ENCODE measurements around the gene CTRB2.
"Not testable (repeated sequence)": the region's sequence is repeated elsewhere in the genome, so short reads cannot be mapped to it uniquely, and the experiment has no call there.

CTRB2 gene

GRCh38 chr16:75227361-75228142 is 20.6 kb upstream of the CTRB2 start:
- DNase-seq (ENCODE audit: low read depth in 1 of 2, low spot score in 1 of 2), result no peak

- no peak for DNase-seq (ENCODE audit: low read depth in 1 of 2, low spot score in 1 of 2)
Measured at GRCh38 chr16:75226550-75227360, 19.8 kb upstream of the CTRB2 start.

GRCh38 chr16:75225678-75226515 is 18.9 kb upstream of the CTRB2 start:
- no peak for DNase-seq (ENCODE audit: low read depth in 1 of 2, low spot score in 1 of 2)

DNA sequence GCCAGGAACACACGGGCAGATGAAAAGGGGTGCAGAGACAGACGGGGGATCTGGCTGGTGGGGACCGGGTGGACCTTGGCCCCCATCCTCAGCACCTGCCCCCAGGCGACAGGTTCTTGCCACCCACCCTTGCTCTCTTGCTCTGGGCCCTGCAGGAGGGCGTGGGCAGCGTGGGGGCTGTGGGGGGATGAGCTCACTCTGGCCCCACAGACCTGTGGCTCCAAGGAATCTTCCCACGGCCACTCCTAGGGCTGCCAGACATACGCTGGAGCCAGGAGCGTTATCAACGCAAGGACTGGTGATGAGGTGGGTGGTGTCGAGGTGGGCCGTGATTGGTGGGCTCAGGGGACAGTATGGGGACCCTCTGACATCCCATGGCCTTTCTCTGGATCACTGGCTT is 18.1 kb upstream of the CTRB2 start:
- DNase-seq (ENCODE audit: low read depth in 1 of 2, low spot score in 1 of 2), result no peak

DNA sequence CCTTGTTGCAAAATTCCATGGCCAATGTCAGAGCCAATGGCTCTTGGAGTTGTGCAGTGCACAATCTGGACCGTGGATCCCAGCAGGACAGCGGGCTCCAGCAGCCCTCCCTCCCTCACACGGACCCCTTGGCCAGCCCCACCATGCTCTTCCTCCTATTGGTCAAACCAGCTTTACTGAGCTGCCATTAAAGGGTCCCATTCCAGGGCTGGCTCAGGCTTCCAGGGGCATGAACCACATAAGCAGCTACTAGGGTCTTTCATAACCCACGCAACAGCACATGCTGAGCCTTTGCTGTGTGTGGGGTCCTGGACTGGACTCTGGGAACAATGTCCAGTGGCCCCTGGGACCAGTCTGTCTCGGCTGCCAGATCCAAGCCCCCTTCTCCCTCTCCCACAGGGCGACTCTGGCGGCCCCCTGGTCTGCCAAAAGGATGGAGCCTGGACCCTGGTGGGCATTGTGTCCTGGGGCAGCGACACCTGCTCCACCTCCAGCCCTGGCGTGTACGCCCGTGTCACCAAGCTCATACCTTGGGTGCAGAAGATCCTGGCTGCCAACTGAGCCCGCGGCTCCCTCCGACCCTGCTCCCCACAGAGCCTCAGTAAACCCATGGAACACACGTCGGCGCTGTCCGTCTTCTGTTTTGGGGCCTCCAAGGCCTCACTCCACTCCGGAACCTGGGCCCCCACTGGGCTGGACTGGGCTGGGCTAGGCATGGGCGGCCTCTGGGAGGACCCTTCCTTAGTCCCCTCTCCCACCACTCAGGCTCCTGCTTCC is 17.5 kb upstream of the CTRB2 start:
- DNase-seq (ENCODE audit: low read depth in 1 of 2, low spot score in 1 of 2), result no peak

DNA sequence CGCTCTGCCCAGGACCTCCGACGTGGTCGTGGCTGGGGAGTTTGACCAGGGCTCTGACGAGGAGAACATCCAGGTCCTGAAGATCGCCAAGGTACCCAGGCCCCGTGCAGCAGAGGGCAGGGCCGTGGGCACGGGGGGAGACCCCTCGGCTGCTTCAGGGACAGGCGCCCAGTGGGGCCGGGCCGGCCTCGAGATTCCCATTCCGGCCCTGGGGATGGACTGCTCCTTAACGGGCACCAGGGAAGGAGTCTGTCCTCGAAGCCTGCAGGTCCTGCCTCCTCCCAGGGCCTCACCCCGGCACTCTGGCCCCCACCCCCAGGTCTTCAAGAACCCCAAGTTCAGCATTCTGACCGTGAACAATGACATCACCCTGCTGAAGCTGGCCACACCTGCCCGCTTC is 16.2 kb upstream of the CTRB2 start:
- DNase-seq (ENCODE audit: low read depth in 1 of 2, low spot score in 1 of 2), result not testable (repeated sequence)

DNA sequence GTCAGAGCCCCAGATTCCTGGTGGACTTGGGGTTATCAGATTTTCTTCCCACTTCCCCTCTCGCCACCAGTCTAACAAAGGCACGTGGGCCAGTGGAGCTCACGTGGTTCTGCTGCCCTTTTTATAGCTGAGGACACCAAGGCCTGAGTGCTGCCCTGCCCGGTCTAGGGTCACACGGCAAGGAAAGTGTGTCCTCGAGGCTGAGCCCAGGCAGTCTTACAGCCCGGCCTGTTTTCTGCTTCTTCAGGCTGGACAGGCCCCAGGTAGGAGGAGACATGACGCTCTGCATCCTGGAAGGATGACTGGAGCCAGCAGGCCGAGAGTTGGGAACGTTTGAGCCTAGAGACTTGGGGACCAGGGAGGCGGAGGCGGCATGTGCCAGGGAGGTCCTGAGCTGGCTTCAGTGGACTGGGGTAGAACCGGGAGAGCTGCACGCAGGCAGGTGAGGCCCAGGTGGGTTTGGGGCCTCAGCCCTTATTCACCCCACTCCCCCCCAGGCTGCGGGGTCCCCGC is 15.4 kb upstream of the CTRB2 start:
- no peak for DNase-seq (ENCODE audit: low read depth in 1 of 2, low spot score in 1 of 2)

DNA sequence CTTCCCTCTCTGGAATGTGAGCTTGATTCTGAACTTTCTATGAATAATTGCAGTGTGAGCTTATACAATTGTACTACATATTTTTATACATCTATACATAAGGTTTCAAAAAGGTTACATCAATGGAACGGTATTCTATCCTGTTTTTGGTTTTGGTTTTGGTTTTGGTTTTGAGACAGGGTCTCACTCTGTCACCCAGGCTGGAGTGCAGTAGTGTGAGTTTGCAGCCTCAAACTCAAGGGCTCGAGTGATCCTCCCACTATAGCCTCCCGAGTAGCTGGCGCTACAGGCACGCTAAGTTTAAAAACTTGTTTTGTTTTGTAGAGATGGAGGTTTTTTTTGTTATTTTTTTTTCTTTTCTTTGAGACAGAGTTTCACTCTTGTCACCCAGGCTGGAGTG is 12.9 kb upstream of the CTRB2 start:
- no peak for DNase-seq (ENCODE audit: low read depth in 1 of 2, low spot score in 1 of 2)

DNA sequence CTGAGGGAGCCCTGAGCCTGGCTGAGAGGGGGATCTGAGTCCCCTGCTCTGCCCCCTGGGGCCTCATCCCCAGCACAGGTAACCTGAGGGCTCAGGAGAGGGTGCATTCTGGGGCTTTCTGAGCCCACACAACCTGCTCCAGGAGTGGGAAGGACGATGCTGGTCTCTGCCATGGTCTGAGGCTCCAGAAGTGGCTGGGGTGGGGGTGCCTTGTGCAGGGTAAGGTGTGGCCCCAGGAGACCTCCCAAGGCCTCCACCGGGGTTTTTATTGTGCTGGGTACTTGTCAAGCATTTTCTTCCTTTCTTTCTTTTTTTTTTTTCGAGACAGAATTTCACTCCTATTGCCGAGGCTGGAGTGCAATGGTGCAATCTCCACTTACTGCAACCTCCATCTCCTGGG is 12.1 kb upstream of the CTRB2 start:
- no peak for DNase-seq (ENCODE audit: low read depth in 1 of 2, low spot score in 1 of 2)

GRCh38 chr16:75218256-75219076 is 11.5 kb upstream of the CTRB2 start, which contains the start of gene CTRB1:
TSS of gene CTRB1 (plus strand) at chr16:75218988. CDS start at chr16:75219008, 20 bp downstream.
- DNase-seq (ENCODE audit: low read depth in 1 of 2, low spot score in 1 of 2), result no peak

DNA sequence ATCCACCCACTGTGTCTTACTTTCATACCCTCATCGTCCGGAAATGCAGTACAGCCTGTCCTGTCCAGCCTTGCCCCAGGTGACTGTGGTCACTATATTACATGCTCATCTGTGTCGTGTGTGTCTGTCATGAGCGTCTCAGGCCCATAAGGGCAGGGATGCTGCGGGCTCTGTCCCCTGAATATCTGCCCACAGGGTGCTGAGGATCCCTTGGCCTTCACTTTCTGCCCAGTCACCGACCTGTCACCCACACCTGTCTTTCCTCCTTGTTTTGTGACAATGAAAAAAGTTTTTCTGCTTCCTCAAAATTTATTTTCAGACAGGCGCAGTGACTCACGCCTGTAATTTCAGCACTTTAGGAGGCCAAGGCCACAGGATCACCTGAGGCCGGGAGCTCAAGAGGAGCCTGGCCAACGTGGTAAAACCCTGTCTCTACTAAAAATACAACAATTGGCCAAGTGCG is 10.5 kb upstream of the CTRB2 start:
- DNase-seq (ENCODE audit: low read depth in 1 of 2, low spot score in 1 of 2), result no peak

GRCh38 chr16:75216576-75216975 is 9.6 kb upstream of the CTRB2 start:
- no peak for DNase-seq (ENCODE audit: low read depth in 1 of 2, low spot score in 1 of 2)

DNA sequence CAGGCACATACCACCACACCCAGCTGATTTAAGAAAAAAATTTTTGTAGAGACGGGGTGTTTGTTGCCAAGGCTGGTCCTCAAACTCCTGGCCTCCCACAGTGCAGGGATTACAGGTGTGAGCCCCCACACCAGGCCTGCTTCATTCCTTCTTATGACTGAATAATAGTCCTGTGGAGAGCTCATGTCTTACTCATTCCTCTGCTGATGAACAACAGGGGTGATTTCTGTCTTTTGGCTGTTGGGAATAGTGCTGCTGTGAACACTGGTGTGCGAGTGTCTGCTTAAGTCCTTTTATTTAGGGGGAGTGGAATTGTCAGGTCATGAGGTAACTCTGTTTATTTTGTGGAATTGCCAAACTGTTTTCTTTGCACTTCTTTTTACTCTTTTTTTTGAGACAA is 9.2 kb upstream of the CTRB2 start:
- DNase-seq (ENCODE audit: low read depth in 1 of 2, low spot score in 1 of 2), result no peak

GRCh38 chr16:75211286-75211685 is 4.3 kb upstream of the CTRB2 start:
- not testable (repeated sequence) for DNase-seq (ENCODE audit: low read depth in 1 of 2, low spot score in 1 of 2)

DNA sequence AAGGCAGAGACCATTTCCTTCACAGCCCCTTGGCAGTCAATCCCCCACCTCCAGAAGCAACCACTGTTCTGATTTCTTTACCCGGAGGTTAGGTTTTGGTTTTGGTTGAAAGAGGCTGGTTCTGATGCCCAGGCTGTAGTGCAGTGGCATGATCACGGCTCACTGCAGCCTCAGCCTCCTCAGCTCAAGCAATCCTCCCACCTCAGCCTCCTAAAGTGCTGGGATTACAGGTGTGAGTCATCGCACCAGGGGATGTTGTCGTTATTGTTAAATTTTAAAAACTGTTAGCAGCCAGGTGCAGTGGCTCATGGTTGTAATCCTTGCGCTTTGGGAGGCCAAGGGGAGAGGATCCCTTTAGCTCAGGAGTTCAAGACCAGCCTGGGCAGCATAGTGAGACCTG is 3.0 kb upstream of the CTRB2 start:
- DNase-seq (ENCODE audit: low read depth in 1 of 2, low spot score in 1 of 2), result no peak

- DNase-seq (ENCODE audit: low read depth in 1 of 2, low spot score in 1 of 2), result not testable (repeated sequence)
Measured at GRCh38 chr16:75209514-75209913, 2.6 kb upstream of the CTRB2 start.

- no peak for DNase-seq (ENCODE audit: low read depth in 1 of 2, low spot score in 1 of 2)
Measured at GRCh38 chr16:75208861-75209505, 2.0 kb upstream of the CTRB2 start.

DNA sequence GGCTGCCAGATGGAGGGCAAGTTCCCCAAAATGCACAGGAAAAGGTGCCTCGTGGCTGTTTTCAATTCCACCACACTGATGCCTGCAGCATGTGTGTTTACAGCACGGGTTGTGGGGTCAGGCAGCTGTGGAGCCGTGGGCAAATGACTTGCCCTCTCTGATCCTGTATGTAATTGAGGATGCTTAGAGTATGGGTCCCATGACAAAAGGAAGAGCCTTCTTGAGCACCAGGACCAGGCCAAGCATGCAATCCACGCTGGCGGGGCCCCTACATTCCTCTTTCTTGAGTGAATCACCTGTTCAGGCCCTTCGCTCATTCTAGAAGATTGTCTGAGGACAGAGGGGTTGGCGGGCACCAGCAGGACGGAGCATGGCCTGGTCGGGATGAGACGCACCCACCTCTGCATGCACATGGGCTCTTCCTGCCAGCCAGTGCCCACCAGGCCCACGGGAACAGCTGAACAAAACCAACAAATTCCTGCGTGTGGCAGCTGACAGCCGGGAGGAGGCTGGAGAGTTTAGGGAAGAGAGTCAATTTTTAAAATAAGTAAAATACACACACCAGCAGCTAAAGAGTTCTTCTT is 1.4 kb upstream of the CTRB2 start:
- no peak for DNase-seq (ENCODE audit: low read depth in 1 of 2, low spot score in 1 of 2)

DNA sequence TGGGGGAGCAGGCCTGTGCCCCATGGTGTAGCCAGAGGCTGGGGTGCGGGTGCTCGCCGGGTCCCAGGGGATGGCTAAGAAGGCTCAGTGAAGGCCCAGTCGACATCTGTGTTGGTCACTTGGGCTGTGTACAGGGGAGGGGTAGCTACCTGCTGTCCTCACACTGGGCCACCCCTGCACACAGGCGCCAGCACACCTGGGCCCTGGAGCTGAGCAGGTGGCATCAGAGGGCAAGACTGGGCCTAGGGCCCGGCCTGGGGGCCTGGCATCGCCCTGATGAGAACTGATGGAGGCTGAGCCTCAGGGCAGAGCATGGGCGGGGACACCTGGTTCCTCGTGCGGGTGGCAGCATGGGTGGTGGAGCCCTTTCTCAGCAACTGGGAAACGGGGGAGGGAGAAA is 870 bp upstream of the CTRB2 start:
- no peak for DNase-seq (ENCODE audit: low read depth in 1 of 2, low spot score in 1 of 2)

All from activated T-helper 1 cell treated with anti-CD3 and anti-CD28 coated beads, Interleukin-2, amount 50 U/mL, for 16 hours (primary cell).